Motor neuron (in vitro differentiated cells): ENCODE results near the gene ADIG. TPM values are rescaled to one million over a fixed set of nuclear protein-coding genes. Genes with fewer than 3 reads are reported as not detected.

ENCODE experiments used
- ATAC-seq, 8 experiments: fragments of 200-7000 bp; cut with Tn5 transposase; replicated peaks in 6 of 8; 2 replicates each; pipeline ENCODE4 v1.8.0; 2021; ENCODE audit warnings: mild to moderate bottlenecking in 8 of 8, moderate library complexity in 8 of 8
- H3K27ac ChIP-seq, 2 donors: fragments of 250-450 bp; sonication (Bioruptor Pico); 2 replicates each; pipeline ENCODE4 v1.9.0; 2021; ENCODE audit warnings: antibody characterized with exemption in 2 of 2, mild to moderate bottlenecking in 2 of 2, moderate library complexity in 1 of 2
- H3K4me1 ChIP-seq, 2 donors: fragments of 250-450 bp; sonication (Bioruptor Pico); replicated peaks in 1 of 2; 2 replicates each; pipeline ENCODE4 v1.6.1; 2021; ENCODE audit warnings: antibody characterized with exemption in 2 of 2, mild to moderate bottlenecking in 2 of 2, moderate library complexity in 1 of 2
- H3K4me3 ChIP-seq, 5 donors: fragments of 250-450 bp; sonication (Bioruptor Pico); 2 replicates each; pipeline ENCODE4 v1.9.0; 2021; ENCODE audit warnings: antibody characterized with exemption in 5 of 5, mild to moderate bottlenecking in 5 of 5, moderate library complexity in 4 of 5
- WGBS, 10 experiments: fragments of 450-650 bp; shearing (Covaris generic); methylation state at CpG; one replicate each; pipeline ENCODE4 v1.0.0; 2022; 5-methylcytosine and 5-hydroxymethylcytosine counted together
- in situ Hi-C, 9 experiments: fragments of 400-800 bp; cut with MboI; loops; one replicate each; pipeline ENCODE4 v1.15.0; 2021; ENCODE audit warnings: low sequenced_read_pairs in 9 of 9, low pct_unique_long_range_greater_than_20kb in 2 of 9; ENCODE audit not compliant: unreplicated experiment in 9 of 9
- total RNA-seq, 8 experiments: library from RNA; unstranded; fragments of 300-600 nt; gene quantifications; 2 replicates each; pipeline versions ENCODE4 v1.2.3 to v1.2.4, GENCODE V29; 2022

Gene ADIG
- total RNA-seq, 8 experiments from 2014 or later: not detected

DNA sequence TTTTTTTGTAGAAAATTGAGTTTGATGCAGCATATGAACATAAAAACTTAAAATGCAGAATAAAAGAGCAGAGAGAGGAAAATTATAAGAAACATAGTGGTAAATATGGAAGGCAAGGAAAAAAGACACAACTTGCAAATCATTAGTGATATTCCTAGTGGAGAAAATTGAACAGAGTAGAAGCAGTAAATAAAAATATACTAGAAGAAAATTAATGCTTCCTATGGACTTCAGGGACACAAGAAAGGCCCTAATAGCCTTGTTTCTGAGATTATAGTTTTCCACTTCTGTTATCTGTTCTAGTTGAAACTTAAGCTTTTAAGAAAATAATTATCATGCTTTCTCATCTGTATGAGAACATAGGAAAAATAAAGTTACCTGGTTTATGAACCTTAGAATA lies 25.6 kb upstream of the ADIG start:
- ATAC-seq: no peak
- in situ Hi-C loops: no loop called here
- Histone ChIP-seq H3K4me1 (no peaks in the 10 kb centered on the region), H3K4me3 (no peak overlapping the region), H3K27ac (no peak overlapping the region)

DNA sequence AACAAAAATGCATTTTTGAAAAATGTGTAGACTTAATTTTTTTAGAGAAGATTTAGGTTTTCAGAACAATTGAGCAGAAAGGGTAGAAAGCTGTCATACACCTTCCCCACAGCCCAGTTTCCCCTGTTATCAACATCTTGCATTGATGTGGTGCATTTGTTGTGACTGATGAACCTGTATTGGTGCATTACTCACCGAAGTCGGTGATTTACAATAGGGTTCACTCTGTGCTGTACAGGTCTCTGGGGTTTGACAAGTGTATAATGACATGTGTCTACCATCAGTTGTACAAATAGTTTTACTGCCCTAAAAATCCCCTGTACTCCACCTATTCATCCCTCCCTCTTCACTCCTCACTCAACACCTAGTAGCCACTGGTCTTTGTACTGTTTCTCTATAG lies 23.8 kb upstream of the ADIG start:
- WGBS, 10 experiments: 80 to 100% (median 94%) methylated on average over 1 to 2 of the region's 2 CpGs; no CpG with 5 or more reads in 3 of the 10 experiments
- Histone ChIP-seq H3K4me3 (no peak overlapping the region), H3K27ac (no peak overlapping the region), H3K4me1 (no peaks in the 10 kb centered on the region)
- in situ Hi-C loops: no loop called here
- no peak for ATAC-seq

DNA sequence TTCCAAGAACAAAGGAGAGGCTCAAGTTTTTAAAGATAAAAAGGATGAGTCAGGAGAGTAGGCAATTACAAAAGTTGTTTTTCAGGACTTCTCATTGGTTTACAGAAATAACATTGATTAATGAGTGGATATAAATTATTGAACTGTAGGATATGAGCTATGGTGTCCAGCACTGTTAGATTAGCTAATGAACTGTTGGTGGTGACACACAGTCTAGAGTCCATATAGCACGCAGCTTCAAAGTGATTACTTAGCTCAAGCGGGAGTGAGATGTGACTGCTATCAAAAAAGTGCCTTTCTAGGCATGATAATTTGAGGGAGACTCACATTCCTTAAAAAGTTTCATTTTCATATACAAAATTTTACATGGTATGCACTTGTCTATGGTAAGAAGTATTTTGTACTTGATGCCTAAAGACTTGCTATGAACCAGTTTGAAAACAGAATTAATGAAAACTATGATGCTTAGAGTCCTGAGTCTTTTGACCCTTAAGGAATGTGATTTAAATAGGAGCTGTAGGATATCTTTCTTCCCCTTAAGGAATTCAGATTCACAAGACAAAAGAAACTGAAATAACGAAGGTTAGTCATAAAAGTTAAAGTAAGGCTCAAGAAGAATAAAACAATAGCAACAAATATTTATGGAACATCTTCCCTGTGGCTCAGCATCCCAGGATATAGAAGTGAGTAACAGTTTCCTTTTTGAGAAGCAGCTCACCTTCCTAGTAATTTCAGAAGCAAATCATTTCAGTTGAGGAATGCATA lies 22.2 kb upstream of the ADIG start:
- Histone ChIP-seq H3K4me3 (no peak overlapping the region), H3K27ac (no peak overlapping the region), H3K4me1 (no peaks in the 10 kb centered on the region)
- 90 to 100% (median 100%) methylated on average over 2 to 3 of the region's 3 CpGs for WGBS, 10 experiments
- no peak for ATAC-seq
- in situ Hi-C loops: no loop called here

DNA sequence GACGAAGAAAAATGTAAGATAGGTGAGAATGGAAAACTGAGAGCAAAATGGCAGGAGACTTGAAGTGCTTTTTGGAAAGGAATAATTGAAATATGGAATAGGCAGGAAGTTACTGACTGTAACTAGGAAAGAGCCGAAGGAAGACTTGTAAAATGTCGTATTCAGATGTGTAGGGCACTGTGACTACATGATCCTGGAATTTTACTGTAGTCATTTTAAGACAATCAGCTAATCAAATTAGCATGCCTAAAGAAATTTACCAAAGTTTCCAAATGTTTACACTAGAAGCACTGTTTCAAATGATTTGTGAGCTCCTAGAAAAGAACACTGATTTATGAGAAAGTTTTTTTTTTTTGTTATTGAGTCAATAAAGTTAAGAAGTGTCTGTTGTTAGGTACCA lies 21.2 kb upstream of the ADIG start:
- 66 to 100% (median 92%) methylated on average over 2 to 3 of the region's 3 CpGs for WGBS, 10 experiments
- no peak overlapping the region for H3K27ac ChIP-seq
- ATAC-seq: no peak
- in situ Hi-C loops: no loop called here
- no peaks in the 10 kb centered on the region for H3K4me1 ChIP-seq
- no peak overlapping the region for H3K4me3 ChIP-seq

DNA sequence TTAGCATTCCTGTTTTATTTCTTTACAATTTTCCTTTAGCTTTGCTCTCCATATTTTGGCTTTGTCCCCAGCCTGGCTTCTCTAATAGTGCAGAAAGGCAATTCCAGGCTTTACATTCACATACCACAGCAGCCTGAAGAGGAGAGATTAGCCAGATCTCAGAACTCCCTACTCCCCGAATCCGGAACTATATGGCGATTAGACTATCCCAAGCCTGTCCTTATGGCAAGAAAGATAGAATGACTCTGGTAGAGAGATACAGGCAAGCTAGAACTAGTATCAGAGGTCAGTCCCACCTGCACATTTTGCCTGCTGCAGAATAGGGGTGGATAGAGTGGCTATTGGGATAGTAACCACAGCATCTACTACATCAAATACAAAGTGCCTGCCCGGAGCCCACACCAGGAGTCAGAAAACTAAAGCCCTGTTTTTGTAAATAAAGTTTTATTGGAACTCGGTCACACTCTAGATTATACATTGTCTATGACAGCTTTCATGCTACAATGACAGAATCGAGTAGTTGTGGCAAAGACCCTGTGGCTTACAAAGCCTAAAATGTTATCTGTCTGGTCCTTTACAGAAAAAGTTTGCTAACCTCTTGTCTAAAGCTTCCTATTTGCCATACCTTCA lies 17.1 kb upstream of the ADIG start:
- no peak overlapping the region for H3K4me3 ChIP-seq
- in situ Hi-C loops: no loop called here
- H3K27ac ChIP-seq: no peak overlapping the region
- H3K4me1 ChIP-seq: no peaks in the 10 kb centered on the region
- WGBS, 10 experiments: 88 to 100% (median 92%) methylated on average over 2 to 6 of the region's 6 CpGs; no CpG with 5 or more reads in 2 of the 10 experiments
- ATAC-seq: no peak

DNA sequence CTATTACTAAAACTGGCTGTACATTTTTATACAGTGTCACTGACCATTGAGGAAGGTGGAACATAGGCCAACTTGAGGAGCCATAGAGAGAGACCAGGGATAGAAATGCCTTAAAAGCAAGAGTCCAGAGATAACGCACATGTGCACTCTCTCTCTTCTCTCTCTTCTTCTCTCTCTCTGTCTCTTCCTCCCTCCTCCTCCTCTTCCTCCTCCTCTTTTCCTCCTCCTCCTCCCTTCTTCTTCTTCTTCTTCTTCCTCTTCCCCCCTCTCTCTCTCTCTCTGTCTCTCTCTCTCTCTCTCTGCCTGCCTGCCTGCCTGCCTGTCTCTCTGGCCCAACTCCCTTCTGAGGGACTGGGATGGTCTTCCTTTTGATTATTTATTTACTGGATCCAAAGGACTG lies 16.3 kb upstream of the ADIG start:
- in situ Hi-C loops: no loop called here
- Histone ChIP-seq H3K4me3 (no peak overlapping the region), H3K27ac (no peak overlapping the region), H3K4me1 (no peaks in the 10 kb centered on the region)
- ATAC-seq: no peak
- 60 to 100% (median 92%) methylated on average over 1 of the region's 1 CpG; no CpG with 5 or more reads in 5 of the 10 experiments for WGBS, 10 experiments

DNA sequence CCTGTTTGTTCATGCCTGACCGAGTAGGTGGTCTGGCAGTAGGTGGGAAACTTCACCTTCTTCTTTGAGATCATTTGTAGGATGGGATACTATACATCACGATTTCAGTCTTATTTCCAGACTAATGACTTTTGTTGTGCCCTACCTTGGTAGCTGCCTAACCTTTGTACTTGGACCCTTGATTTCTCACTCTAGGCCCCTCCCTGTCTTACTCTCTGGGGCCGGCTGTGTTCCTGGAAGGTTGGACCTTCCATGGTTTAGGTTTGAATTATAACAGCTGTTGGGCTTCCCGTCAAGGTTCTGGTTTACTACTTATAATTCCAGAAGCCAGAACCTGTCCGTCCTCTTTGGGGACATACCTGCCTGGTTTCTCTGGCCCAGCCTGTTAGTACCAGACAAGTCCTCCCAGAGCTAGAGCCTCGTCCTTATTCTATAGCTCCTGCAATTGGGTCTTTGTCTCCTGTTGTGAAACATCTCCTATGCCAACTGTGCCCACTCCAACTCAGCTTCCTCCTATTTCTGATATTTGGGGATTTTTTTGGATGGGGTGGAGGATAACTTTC lies 14.9 kb upstream of the ADIG start:
- Histone ChIP-seq H3K4me3 (no peak overlapping the region), H3K27ac (no peak overlapping the region), H3K4me1 (no peaks in the 10 kb centered on the region)
- no peak for ATAC-seq
- 86 to 100% (median 95%) methylated on average over 2 to 5 of the region's 6 CpGs; no CpG with 5 or more reads in 2 of the 10 experiments for WGBS, 10 experiments
- in situ Hi-C loops: no loop called here

DNA sequence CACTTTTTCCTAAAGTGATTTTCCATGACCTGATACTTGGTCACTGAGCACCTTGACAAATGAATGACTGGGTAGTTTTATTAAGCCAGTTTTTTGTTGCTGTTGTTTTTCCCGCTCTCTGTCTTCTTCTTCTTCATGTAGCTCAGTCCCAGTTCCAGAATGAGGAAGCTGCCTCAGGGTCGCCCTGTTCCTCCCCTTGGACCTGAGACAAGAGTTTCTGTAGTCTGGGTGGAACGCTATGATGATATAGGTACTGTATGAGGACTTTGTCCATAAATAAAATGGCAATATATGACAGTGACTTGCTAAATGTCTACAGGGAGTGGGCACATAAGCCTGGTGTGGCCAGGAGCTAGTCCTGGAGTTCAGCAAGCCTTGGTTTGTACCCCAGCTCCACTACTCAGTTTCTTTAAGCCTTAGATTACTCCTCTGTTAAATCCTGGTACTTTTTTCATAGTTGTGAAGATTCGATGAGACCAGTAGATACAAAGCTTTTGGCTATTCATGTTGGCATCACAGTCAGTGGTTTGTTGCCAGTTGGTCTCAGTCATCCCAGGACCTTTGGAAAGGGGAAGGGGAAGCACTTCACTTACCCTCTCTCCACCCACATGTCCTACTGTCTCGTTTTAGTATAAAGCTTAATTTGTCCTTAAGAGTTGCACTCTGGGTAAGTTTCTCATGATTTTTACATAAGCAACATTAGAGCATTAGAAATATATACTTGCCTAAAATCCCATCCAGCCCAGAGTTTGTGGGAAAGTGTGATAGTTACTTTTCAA lies 11.1 kb upstream of the ADIG start:
- Histone ChIP-seq H3K4me3 (no peak overlapping the region), H3K27ac (no peak overlapping the region), H3K4me1 (no peaks in the 10 kb centered on the region)
- 50 to 100% (median 84%) methylated on average over 1 to 4 of the region's 5 CpGs; no CpG with 5 or more reads in 1 of the 10 experiments for WGBS, 10 experiments
- in situ Hi-C loops: no loop called here
- no peak for ATAC-seq

DNA sequence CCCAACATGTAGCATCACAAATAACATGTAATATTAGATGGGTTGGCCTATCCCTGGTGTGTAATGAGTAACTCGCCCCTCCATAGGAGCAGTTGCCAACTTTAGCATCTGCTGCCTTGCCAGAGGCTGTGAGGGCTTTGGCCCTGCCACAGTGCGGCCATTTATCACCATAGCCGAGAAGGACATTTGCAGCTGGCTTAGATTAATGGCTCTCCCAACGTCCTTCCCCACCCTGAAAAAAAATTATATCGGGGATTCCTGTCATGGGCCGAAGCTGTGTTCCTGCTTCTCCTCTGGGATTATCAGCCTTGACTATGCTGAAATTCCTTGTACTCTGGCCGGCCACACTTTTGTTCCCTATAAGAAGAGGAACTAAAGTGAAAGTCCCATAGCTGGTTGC lies 7.6 kb upstream of the ADIG start:
- H3K4me3 ChIP-seq: no peak overlapping the region
- in situ Hi-C loops: no loop called here
- H3K4me1 ChIP-seq: no peaks in the 10 kb centered on the region
- peak in 2 of 8 experiments; percentile 65 to 74 for ATAC-seq
- H3K27ac ChIP-seq: no peak overlapping the region
- WGBS, 10 experiments: 33 to 100% (median 80%) methylated on average over 1 to 6 of the region's 7 CpGs; no CpG with 5 or more reads in 3 of the 10 experiments

DNA sequence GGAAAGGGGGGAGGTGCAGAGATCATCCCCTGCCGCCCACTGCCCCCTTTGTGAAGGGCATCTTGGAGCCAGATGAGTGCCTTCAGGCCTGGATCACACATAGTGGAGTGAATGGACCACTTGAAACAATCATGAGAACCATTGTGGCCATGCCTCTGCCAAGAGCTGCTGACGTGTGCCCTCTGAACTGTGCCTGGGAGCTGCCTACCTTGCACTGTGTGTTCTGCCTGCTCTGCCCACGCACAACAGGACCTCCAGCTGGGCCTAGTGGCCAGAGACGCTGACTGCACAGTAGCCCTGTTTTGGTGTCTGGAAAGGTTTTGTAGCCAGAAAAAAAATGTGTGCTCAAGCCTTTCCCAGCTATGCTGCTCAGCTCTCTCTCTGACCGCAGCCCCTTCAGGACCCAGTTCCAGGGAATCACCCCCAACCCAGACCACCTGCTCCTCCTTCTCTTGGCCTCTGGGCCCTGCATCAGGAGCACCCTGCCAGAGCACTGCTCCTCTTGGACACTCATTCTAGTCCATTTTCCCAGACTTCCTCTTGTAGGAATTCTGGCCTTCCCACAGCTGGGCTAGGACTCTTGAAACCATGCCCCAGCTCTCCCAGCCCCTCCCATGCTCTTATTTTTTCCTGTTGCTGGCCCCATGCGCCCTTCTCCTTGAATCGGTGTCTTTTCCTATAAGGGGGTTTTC lies 1.6 kb upstream of the ADIG start:
- WGBS, 10 experiments: 20 to 72% (median 60%) methylated on average over 1 to 6 of the region's 7 CpGs; no CpG with 5 or more reads in 4 of the 10 experiments
- in situ Hi-C loops: no loop called here
- ATAC-seq: peak in 3 of 8 experiments; percentile 14 to 24 (median 22)

DNA sequence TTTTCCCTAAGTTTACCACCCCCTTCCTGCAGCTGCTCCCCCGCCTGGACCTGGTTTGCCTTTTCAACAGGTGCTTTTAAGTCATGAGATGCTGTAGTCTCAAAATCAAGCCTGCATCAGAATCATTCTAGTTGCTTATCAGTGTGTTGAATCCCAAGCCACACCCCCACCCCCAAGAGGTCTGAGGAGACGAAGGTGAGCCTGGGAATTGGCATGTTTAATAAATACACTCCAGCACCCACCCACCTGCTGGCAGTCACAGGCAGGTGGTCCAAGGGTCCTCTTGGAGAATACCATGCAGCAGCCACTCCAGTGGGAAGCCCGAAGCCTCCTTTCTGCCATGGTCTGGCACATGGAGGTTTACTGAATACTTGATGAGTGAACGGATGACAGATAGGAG lies 1.1 kb upstream of the ADIG start:
- in situ Hi-C loops: no loop called here
- WGBS, 10 experiments: 0 to 100% (median 88%) methylated on average over 1 of the region's 4 CpGs; no CpG with 5 or more reads in 5 of the 10 experiments
- ATAC-seq: no peak
- Histone ChIP-seq H3K27ac (no peak overlapping the region), H3K4me1 (no peaks in the 10 kb centered on the region), H3K4me3 (no peak overlapping the region)

More for the DNA sequence above, 1.6 kb upstream of the ADIG start:
- Histone ChIP-seq H3K4me1 (no peaks in the 10 kb centered on the region), H3K4me3 (no peak overlapping the region), H3K27ac (no peak overlapping the region)

DNA sequence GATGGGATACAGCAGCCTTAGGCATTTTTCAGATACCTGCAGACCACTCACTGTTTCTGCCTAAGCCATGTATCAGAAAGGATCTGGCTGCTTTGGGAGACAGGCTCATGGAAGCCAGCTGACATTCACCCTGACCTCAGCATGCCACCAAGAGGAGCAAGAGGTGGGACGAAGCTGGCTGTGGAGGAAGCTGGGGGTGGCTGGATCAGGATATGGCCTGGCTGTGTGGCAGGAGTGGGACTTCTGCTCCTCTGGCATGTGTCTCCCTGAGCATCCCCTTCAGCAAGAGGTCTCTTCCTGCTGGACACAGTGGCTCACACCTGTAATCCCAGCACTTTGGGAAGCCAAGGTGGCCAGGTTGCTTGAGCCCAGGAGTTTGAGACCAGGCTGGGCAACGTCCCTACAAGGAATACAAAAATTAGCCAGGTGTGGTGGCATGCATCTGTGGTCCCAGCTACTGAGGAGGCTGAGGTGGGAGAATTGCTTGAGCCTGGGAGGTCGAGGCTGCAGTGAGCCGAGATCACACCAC lies 897 bp downstream of the ADIG start:
- peak in 1 of 8 experiments; percentile 16 for ATAC-seq
- H3K4me3 ChIP-seq: no peak overlapping the region
- WGBS, 10 experiments: 17 to 100% (median 82%) methylated on average over 1 to 3 of the region's 4 CpGs; no CpG with 5 or more reads in 4 of the 10 experiments
- no peak overlapping the region for H3K27ac ChIP-seq
- in situ Hi-C loops: no loop called here
- no peaks in the 10 kb centered on the region for H3K4me1 ChIP-seq
